Fibroblast of villous mesenchyme (primary cell): ENCODE results near the gene KRR1. TPM values are rescaled to one million over a fixed set of nuclear protein-coding genes. Genes with fewer than 3 reads are reported as not detected.

ENCODE experiments used
- DNase-seq: peaks from one replicate; pipeline ENCODE4 v3.0.0-alpha.2; 2010; ENCODE audit warnings: low read depth
- H3K4me3 ChIP-seq: 2 replicates; pipeline ENCODE4 v1.5.1; 2011; ENCODE audit warnings: low read depth, mild to moderate bottlenecking, low read length
- total RNA-seq: library from RNA; depleted of rRNA; stranded (reverse); fragments of >200 nt; gene quantifications from 2 replicates; pipeline ENCODE4 v1.2.3, GENCODE V29; 2012
- TF ChIP-seq, protein P1 (sequence below): IDR thresholded peaks from 2 replicates; pipeline ENCODE4 v1.5.1; 2012; ENCODE audit warnings: low read depth, mild to moderate bottlenecking, low read length; ENCODE audit not compliant: insufficient read depth

Gene KRR1
- 27.4 and 31.1 TPM in 2 replicates for total RNA-seq

DNA sequence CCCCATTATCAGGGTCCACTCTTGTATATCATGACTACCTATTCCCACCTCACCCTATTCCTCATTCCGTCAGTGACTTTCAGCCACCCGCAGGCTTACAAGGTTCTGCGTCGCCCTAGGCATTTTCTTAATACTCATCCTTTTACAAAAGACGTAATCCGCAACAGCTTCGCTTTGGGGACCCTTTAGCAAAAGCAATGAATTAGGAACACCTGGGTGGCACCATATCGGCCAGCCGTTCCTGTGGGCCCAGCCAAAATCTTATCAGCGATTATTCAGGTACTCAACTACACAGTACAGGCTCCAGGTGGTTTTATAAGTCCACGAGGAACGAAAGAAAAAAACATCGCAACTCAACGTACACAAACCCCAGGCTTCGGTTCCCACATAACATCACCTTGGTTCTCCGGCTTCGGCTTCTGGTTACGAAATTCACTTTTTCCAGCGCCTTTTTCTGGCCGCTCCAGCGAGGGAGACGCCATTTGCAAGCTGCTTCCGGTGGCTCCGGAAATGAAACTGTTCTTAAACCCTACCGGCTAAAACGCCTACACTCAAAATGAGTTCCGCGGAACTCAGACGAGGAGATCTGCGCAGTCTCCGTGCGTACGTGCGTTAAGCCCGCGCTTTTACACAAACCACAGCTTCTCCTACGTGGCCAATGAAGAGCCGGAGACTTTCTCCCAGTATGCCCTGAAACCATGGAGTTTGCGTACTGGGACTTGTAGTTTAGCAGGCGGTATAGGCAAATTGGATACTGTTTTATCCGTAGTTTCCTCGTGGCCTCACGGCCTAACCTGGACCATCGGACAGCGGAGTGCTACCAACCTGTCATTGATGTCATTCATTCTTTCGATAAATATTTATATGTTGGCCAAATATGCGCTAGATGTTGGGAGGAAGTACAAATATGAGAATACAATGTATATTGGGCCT, at the start of gene KRR1:
Gene KRR1, minus strand, starts transcription at position 494 of the 933 bp plus-strand sequence. Its CDS starts 12 bp downstream, at position 482.
- H3K4me3 ChIP-seq: peak within 1 kb of the TSS; percentile 96
- peak; percentile 99 for DNase-seq
- TF ChIP-seq, protein P1, sequence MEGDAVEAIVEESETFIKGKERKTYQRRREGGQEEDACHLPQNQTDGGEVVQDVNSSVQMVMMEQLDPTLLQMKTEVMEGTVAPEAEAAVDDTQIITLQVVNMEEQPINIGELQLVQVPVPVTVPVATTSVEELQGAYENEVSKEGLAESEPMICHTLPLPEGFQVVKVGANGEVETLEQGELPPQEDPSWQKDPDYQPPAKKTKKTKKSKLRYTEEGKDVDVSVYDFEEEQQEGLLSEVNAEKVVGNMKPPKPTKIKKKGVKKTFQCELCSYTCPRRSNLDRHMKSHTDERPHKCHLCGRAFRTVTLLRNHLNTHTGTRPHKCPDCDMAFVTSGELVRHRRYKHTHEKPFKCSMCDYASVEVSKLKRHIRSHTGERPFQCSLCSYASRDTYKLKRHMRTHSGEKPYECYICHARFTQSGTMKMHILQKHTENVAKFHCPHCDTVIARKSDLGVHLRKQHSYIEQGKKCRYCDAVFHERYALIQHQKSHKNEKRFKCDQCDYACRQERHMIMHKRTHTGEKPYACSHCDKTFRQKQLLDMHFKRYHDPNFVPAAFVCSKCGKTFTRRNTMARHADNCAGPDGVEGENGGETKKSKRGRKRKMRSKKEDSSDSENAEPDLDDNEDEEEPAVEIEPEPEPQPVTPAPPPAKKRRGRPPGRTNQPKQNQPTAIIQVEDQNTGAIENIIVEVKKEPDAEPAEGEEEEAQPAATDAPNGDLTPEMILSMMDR: no peak

- TF ChIP-seq, protein P1: peak; percentile 23
Observed at GRCh38 chr12:75560167-75560566, 48.8 kb upstream of the KRR1 start.

DNA sequence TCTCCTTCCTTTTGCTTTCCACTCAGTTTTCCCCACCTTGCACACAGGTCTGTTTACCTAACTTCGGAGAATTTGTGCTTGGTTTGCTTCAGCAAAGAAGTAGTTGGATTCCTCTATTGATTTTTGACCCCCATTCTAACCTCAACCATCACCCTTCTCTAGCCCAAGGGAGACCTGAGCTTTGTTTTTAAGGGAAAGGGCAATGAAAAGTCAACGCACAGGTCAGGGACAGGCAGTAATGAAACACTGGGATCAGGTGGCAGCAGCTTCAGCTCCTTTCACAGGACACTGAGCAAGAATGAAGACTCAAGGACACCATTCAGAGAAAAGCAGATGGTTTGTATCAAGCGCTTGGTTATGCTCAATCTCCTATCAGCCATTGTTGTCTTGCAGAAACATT, 46.9 kb upstream of the KRR1 start:
- no peak overlapping the region for H3K4me3 ChIP-seq
- DNase-seq: no peak
- TF ChIP-seq, protein P1: no peak

More at GRCh38 chr12:75560167-75560566, 48.8 kb upstream of the KRR1 start:
- peak; percentile 37 for DNase-seq
- H3K4me3 ChIP-seq: no peak overlapping the region

DNA sequence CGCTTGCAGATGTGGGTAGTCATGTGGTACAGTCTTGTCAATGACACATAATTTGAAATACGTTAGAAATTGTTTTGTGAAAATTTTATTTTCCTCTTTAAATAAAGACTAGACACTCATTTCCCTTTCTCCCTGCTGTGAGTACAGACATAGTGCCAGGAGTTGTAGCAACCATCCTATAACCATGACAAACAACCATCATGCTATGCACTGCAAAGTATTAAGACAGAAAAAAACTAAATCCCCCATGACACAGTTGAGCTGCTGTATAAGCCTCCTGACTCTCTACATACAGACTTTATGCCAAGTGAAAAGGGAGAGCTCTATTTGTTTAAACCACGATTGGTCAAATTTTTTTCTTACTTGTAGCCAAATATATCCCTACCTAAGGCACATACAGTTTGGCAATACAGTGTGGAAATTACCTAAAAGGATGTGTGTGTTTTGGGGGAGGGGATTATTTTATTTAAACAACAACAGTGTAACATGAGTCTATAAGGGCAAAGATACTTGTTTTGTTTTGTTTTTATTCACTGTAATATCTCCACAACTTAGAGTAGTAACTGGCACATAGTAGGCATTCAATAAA, 45.0 kb upstream of the KRR1 start:
- TF ChIP-seq, protein P1: no peak
- no peak overlapping the region for H3K4me3 ChIP-seq
- DNase-seq: peak; percentile 11

DNA sequence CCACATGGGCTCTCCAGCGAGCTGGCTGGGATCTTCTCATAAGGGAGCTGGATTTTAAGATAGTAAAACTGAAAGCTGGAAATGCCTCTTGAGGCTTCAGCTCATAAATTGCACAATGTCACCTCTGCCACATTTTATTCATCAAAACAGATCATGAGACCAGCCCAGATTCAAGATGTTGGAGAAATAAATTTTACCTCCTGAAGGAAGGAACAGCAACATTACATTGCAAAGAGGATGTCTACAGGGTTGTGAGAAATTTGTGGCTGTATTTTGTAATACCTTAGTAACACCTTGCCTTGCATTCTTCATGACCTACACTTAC, 43.1 kb upstream of the KRR1 start:
- peak; percentile 57 for DNase-seq
- no peak overlapping the region for H3K4me3 ChIP-seq
- TF ChIP-seq, protein P1: no peak

DNA sequence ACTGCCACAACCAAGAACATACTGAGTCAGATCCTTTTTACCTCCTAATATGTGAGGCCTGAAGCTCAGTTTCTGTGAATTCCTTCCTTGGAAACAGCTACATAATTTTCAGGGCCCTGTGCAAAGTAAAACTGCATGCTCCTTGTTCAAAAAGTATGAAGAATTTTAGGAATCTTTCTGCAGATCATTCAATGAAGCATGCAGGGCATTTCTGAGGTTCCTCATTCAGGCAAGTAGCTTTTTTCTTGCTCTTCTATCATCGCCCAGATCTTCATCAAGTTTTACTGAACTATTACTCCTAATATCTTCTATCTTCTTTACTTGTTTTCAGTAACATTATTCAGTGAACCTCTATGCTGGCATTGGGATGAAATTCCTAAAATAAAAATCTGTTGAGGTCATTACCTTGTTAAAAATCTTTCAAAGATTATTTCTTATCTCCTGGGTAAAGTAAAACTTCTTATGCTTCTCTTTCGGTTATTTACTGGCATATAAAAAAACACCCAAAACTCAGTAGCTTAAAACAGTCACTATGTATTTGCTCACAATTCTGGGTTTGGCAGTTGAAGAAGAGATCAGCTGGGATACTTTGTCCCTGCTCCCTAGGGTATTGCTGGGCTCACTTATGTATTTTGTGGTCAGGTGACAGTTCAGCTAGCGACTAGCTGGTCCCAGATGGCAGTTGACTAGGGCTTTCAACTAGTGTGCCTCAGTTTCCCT, 42.6 kb upstream of the KRR1 start:
- peak; percentile 23 for DNase-seq
- no peak overlapping the region for H3K4me3 ChIP-seq
- TF ChIP-seq, protein P1: no peak
